HG03025 (cell line): ENCODE data around the gene TSHZ3.

ENCODE experiments used
- ATAC-seq: cut with Tn5 transposase; IDR thresholded peaks from one replicate; pipeline ENCODE4 v1.9.1; 2021; ENCODE audit warnings: mild to moderate bottlenecking, moderate library complexity; ENCODE audit not compliant: unreplicated experiment, low FRiP score

TSHZ3 gene

GRCh38 chr19:31354799-31355664, 5.8 kb upstream of the TSHZ3 start:
- no peak for ATAC-seq

GRCh38 chr19:31354316-31354715, 5.1 kb upstream of the TSHZ3 start:
- no peak for ATAC-seq

- no peak for ATAC-seq
Observed at GRCh38 chr19:31353833-31354232, 4.6 kb upstream of the TSHZ3 start.

GRCh38 chr19:31352782-31353651, 3.8 kb upstream of the TSHZ3 start:
- ATAC-seq = no peak

GRCh38 chr19:31352296-31352781, 3.1 kb upstream of the TSHZ3 start:
- no peak for ATAC-seq

- no peak for ATAC-seq
Observed at GRCh38 chr19:31351855-31352195, 2.6 kb upstream of the TSHZ3 start.

GRCh38 chr19:31351056-31351854, 2.0 kb upstream of the TSHZ3 start:
- no peak for ATAC-seq

GRCh38 chr19:31350693-31351055, 1.4 kb upstream of the TSHZ3 start:
- ATAC-seq = no peak

GRCh38 chr19:31350033-31350692, 927 bp upstream of the TSHZ3 start:
- ATAC-seq = no peak

- ATAC-seq = no peak
Observed at GRCh38 chr19:31348481-31349159, 616 bp downstream of the TSHZ3 start.

GRCh38 chr19:31347828-31348392, 1.3 kb downstream of the TSHZ3 start:
- ATAC-seq = no peak

- ATAC-seq = no peak
Observed at GRCh38 chr19:31347354-31347753, 1.9 kb downstream of the TSHZ3 start.

- ATAC-seq = no peak
Observed at GRCh38 chr19:31346184-31347059, 2.8 kb downstream of the TSHZ3 start.

- ATAC-seq = no peak
Observed at GRCh38 chr19:31344403-31344802, 4.8 kb downstream of the TSHZ3 start.

GRCh38 chr19:31342926-31343325, 6.3 kb downstream of the TSHZ3 start:
- no peak for ATAC-seq

- ATAC-seq = no peak
Observed at GRCh38 chr19:31340042-31341025, 8.9 kb downstream of the TSHZ3 start.

GRCh38 chr19:31339411-31339810, 9.8 kb downstream of the TSHZ3 start:
- no peak for ATAC-seq
